ENCODE results near the gene ANKS6.

Gene ANKS6
- total RNA-seq: 10.9 to 13.5 reads per million in 2 donors

DNA sequence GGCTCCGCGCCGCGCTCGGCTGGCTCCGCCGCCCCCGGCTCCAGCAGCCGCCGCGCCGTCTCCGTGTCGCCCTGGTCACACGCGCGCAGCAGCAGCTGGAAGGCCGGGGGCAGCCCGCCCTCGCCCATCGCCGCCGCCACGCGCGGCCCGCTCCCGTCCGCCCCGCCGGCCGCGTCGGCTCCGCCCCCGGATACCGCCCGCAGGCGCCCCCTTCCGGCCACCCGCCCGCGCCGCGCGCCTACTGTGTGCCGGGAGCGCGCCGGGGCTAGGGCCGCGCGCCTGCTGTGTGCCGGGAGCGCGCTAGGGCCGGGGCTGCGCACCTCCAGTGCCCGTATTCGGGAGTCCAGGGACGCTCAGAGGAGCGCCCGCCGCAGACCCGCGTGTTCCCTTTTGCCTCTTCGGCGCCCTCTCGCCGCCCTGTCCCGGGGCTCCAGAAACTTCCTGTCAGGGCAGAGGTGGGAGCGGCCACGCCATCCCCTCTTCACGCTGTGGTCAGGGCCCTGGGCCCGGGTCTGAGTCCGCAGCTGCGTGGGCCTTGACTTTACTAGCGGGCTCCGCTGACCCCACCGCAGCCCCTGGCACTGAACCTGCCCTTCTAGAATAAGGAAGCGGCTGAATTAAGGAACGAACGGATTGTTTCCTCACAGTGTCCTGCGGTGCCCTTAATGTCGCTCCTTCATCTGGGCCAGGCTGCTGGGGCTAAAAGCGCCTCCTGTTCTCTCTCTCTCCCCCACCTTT, at the start of gene ANKS6:
Gene ANKS6, minus strand, starts transcription at position 192 of the 738 bp plus-strand sequence. Its CDS starts 64 bp downstream, at position 128.
- DNase-seq: peak; percentile 64 to 82 (median 74)

DNA sequence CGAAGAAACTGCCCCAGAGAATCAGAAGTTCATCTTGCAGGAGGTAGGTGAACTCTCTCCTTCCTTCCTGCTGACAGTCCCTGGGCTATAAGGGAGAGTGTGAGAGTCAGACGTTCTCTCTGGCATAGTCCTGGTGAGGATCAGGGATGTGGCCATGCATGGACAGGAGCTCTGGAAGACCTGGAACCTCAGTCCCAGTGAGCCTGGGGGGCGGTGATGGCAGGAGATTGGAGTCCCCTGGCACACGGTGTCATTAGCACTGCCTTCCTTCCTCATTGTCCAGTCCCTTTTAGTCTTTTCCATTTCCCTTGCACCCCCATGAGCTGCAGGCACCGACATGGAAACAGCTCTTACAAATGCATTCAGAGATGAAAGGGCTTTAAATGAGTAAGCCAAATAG, 49.7 kb upstream of the ANKS6 start:
- no peak for DNase-seq

DNA sequence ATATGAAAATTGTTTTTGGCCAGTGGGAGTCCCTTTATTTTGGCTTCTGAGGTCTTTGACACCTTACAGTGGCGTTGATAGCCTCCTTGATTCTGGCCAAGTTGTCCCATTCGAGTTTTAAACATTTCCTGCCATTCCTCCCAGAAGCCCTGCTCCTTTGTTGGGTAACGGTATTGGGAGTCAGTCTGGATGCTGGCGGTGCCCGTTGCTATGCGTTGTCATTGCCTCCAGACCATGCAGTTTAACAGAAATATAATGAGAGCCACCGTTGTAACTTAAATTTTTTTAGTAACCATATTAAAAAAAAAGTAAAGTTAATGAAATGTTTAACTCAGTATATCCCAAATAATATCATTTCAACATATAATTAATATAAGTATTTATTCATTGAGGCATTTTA, 46.2 kb upstream of the ANKS6 start:
- DNase-seq: no peak

DNA sequence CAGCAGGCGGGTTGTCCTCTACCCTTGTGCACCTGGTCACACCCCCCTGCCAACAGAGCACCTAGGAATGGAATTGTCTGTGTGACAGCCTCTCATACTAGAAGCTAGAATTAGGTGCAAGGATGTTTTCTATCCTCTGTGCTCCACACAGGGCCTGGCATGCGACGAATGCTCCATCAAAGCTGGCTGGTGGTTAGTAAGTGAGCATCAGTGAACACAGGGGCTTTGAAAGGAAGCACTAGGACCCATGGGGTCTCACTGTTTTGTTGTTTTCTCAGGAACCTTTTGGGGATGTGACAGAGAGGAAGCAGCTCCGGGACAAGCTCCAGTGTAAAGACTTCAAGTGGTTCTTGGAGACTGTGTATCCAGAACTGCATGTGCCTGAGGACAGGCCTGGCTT, 43.4 kb upstream of the ANKS6 start:
- no peak for DNase-seq

DNA sequence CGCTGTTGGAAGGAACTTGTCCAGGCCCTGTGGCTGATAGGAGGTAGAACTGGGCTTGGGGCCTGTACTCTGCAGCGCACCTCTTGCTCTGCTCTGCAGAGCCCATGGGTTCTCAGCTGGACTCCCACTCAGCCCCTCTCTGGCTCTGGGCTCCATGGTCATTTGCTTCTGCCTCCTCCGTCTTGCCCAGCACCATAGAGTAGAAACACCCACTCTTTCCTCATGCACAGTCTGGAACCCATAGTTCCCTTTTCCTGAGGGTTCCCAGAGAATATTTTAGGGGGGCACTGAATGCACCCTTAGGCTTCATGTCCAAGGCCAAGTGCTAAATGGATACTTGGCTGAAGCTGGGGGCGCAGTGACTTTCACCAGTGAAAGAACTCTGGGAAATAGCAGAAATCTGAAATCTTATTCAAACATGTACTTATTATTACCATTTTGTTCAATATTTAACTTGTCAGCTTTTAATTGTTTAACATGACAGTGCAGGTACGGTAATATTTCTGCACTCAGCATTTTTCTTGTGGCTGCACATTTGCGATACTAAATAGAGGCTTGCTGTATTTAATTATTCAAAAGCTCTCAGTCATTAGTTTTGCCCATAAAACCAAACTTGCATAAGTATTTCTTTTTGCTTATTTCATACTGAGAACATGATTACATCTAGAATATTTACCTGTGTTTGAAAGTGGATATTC, 42.7 kb upstream of the ANKS6 start:
- DNase-seq: no peak

DNA sequence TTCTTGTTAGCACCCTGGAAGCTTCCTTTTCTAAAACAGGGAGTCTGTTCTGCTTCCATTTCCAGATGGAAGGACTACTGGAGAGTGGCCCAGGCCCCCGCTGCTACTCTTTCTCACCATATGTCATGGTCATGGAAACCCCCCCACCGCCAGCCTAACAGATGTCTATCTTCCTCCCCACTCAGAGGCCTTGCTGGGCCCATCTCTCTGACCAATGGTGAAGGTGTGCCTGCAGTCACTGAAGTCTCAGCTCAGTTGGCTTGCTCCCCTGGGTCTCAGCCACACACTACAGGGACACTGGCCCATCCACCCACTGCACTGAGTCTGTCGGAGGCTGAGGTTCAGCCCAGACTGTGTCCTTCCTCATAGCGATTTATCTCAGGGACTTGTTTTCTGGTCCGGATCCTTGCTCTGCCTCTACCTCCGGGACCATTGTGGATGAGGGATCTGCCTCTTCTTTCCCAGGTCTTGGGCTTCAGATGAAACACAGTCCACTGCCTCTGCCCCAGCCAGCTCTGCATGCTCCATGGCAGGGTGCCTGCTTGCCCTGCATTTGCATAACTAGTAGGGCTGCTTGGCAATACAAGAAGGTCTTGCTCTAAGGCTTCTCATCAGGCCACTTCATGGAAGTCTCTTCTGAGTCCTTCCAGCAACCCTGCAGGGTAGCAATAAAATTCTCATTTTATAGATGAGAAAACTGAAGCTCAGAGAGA, 42.0 kb upstream of the ANKS6 start:
- DNase-seq: no peak

DNA sequence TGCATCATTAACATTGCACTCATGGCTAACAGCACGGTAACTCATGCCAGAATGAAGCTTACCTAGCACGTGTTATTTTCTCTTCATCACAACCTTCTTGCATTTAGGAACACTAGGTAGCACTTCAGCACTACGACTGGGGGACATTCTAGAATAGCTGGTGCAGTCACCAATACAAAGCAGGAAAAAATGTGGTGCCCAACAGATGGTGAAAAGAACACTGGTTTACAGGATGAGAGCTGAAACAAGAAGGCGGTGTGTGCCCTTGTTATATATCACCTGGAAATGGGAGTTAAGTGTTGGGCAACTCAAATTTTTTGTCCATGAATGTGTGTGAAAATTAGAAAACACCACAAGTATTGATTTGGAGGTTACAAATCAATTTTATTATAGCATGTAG, 41.2 kb upstream of the ANKS6 start:
- no peak for DNase-seq

DNA sequence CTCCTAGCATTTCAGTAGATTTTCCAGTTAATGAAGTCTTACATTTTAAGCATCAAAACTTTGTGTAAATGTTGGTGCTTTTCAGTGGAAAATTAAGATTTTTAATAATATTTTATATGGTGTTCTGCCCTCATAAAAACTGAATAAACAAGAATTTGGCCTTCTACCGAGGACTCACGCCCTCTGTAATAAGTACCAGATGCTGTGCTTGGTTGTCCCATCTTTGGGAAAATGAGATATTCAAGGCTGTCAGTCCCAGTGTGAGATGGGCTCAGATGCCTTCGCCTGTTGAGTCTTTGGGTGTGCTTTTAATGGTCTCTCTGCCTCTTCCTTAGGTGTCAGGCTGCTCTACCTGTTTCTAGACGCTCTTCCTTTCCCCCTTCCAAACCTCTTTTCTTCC, 39.9 kb upstream of the ANKS6 start:
- no peak for DNase-seq

DNA sequence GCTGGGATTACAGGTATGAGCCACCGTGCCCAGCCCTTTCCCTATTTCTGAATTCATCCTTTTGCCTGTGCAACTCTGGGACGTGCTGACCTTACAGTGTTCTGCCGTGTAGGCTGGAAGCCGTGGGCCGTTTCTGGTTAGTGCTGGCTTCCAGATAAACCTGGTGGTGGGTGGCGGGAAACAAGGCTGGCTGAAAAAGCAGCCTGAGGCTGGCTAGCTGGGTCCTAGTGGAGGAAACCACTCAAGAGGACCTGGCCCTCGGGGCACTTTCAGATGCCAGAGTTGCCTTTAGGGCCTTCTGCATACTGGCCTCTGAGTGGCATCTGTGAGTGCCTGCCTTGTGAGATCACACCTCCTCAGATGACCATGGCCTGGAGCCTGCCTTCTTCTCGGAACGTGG, 38.0 kb upstream of the ANKS6 start:
- no peak for DNase-seq

DNA sequence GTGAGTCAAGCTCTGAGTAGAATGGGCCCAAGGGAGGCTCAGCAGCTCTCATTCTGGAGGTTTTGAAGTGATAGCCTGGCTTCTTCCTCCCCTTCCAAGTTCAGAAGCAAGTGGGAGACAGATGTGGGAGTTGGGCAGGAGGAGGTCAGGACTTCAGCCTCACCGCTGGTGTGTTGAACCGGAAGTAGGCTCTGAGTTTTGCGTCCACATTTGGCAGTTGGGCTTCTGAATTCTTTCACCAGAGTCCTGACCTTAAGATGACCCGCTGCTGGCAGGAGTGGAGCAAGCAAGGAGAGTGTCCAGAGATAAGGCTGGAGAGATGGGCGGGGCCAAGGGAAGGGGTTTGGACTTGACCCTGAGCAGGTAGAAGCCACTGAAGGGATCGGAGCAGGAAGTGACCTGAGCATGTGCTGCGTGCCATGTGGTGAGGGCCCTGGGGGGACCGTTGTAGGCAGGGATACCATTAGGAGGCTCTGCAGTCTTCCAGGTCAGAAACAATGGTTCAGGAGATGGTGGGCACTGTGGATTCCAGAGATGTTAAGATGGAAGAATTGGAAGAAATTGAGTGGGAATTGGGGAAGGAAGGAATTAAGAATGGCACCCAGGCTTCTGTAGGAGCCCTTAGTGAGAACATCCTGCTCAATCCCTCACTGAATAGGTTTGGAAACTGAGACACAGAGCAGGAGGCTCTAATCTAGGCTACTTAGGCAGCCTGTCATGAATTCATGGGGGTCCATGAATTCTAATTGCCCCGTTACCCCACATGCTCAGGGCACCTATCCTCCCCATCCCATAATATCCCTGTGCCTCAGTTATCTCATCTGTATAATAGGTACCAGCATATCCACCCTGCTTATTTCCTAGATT, 37.0 kb upstream of the ANKS6 start:
- DNase-seq: no peak

DNA sequence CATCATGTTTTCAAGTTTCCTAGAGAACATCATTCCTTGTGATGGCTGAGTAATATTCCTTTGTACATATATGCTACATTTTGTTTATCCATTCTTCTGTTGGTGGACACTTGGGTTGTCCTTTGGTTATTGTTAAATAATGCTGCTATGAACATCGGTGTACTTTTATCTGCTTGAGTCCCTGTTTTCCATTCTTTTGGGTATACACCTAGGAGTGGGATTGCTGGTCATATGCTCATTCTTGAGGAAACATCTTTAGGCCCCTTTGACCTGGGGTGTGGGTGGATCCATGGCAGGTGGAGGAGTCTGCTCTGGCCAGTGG, 36.4 kb upstream of the ANKS6 start:
- no peak for DNase-seq

DNA sequence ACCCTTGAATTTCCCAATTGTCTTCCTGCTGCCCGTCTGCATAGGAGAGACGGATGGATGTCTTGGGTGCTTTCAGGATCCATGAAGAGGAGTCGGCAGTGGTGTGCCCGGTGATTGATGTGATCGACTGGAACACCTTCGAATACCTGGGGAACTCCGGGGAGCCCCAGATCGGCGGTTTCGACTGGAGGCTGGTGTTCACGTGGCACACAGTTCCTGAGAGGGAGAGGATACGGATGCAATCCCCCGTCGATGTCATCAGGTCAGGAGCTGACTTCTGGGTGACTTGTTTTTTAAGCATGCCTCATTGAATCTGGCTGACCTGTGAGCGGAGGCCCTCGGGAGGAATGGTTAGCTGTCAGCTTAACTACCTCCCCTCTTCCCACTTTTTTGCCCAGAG, 35.3 kb upstream of the ANKS6 start:
- no peak for DNase-seq

DNA sequence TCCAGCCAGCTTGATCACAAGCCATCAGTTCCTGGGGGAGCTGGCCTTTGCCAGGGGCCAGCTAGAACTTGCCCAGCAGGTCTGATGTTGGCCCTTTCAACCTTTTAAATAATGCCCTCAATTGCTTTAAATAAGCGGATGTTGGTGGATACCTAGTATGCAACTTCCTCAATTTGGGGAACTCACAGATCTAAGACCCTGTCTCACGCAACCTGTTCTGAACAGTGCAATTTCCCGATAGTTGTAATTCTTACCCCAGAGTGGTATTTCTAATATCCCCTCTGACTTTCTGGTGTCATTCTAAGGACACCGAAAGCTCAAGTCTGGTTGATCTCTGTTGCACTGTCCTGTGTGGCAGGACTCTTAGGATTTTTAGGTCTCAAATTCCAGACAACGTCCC, 34.2 kb upstream of the ANKS6 start:
- DNase-seq: no peak

DNA sequence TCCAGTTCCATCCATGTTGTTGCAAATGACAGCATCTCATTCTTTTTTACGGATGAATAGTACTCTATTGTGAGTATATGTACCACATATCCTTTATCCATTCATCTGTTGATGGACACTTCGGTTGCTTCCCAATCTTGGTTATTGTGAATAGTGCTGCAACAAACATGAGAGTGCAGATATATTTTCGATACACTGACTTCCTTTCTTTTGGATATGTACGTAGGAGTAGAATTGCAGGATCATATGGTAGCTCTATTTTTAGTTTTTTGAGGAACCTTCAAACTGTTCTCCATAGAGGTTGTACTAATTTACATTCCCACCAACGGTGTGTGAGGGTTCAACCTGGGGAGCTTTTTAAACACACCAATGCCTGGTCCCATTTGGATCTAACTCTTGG, 33.4 kb upstream of the ANKS6 start:
- no peak for DNase-seq

DNA sequence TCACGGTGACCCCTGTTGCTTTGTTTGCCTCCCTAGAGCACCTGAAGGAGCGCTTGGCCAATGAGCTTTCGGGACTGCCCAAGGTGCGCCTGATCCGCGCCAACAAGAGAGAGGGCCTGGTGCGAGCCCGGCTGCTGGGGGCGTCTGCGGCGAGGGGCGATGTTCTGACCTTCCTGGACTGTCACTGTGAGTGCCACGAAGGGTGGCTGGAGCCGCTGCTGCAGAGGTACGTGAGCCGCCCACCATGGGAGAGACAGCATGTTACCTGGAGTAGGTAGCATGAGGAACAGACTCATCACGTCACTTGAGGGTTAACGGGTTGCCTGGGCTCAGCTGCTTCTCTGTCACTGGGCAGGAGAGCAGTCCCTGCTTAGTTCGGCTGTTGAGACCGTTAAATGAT, 30.4 kb upstream of the ANKS6 start:
- no peak for DNase-seq

DNA sequence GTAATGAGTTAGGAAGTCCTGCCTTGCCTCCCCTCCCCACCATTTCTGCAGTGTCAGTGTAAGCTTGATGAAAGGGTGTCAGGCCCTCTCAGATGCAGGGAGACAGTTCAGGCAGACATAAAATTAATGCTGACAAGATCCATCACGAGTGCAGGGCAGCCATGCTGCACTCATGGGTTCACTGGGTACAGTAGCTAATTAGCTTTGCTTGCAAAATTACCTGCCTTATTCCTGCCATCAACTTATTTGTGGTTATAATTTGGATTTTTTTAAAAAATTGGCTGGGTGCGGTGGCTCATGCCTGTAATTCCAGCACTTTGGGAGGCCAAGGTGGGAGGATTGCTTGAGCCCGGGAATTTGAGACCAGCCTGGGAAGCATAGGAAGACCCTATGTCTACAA, 29.1 kb upstream of the ANKS6 start:
- no peak for DNase-seq

DNA sequence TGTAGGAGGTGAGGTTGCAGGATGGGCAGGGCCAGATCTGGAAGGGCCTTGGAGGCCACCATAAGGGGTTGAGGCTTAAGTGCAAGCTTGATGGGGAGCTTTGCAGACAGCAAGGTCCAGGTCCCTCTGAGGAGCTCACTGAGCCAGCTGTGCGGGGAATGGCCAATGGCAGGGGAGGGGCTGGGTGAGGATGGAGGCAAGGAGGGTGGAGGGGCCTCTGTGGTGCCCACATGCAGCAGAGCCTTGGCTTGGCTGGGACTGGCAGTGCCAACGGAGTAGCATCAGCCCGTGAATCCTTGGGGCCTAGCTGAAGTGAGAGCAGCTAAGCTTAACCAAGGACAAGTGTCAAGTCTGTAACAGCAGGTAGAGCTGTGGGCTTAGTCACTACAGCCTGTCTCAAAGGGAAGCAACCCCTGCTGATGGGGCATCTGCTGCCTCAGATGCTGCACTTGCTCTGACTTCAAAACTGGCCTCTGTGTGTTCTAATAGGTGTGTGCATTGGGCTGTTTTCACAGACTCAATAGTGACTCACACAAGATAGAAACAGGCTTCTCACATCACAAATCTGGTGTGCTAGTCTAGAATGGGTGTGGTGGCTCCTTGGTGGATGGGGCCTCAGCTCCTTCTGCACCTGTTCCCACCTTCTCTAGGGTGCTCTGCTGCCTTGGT, 27.4 kb upstream of the ANKS6 start:
- DNase-seq: no peak

DNA sequence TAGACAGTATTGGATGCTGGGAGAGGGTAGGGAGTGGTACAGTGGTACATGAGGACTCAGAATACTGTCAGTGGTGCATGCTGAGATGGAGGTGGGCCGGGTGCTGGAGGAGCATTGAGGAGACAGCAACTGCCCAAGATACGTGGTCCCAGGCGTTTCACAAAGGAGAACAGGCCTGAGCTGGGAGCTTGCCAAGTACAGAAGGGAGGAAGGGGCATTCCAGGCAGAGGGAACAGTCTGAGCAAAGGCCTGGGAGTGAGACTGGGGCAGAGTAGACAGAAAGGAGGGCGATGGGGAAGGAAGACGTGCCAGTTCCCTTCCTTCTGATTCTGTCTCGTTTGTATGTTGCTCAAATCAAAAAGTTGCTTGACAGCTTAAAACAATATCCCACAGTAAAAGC, 26.3 kb upstream of the ANKS6 start:
- no peak for DNase-seq

DNA sequence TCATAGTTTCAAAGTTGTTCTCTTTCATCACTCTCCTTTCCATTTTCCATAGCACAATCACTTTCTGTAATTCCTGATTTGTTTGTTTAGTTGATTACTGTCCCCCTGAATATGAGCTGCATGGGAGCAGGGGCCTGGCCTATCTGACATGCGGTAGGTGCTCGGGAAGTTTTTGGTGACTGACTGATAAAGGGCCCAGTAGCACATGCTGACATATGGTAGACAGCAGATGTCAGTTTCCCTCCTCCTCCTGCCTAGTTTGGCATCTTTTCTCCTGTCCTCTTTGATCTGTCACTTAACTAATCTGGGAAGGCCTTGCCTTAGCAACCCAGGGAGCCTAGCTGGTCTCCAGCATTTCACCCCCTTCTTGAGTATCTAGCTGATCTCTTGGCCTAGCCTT, 25.5 kb upstream of the ANKS6 start:
- no peak for DNase-seq

DNA sequence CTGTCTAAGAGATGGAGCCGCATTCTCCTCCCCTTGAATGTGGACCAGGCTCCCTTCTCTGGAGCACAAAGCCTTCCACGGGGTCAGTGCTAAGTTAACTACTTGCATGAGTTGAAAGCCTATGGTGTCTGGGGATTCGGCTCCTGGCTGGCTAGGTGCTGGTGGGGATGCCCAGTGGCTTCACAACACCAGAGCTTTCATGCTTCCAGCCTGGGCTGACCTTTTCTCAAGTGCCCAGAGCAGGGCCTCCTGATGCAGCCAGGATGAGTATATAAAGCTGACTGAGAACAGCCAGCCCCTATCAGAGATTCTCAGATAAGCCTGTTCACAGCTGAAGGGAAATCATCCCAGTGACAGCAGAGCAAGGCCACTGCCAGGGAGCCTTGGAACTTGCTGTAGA, 22.9 kb upstream of the ANKS6 start:
- no peak for DNase-seq

DNA sequence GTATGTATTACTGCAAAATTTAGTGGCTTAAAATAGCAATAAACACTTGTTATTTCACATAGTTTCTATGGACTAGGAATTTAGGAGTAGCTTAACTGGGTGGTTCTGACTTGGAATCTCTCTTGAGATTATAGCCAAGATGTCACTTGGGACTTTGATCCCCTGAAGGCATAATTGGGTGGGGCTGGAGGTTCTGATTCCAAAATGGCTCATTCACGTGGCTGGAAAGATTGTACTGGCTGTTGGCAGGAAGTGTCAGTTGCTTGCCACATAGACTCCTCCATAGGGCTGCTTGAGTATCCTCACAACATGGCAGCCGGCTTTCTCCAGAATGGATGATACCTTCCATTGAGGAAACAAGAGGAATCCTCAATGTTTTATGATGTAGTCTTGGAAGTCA, 22.4 kb upstream of the ANKS6 start:
- no peak for DNase-seq

DNA sequence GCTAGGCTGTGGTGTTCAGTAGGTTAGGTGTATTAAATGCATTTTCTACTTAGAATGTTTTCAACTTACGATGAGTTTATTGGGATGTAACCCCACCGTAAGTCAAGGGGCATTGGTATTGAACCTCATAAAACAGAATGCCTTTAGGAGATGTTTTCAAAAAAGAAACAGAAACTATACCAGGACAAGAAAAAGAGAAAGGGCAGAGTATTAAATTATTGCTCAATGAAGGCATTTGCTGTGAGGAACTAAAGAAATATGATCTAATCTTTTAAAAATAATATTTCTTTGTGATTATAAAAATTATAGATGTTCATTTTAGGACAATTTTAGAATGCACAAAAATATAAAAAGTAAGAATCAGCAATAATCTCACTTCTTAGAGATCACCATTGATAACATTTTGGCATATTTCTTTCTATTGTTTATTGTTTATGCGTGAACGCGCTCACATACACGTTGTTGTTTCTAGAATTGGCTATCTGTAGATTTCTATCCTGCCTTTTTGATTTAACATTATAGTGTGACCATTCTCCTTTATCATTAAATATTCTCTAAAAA, 19.1 kb upstream of the ANKS6 start:
- DNase-seq: no peak
